Pancreas (tissue), 10 donors: ENCODE results near the gene SYNE3. TPM values are rescaled to one million over a fixed set of nuclear protein-coding genes. Genes with fewer than 3 reads are reported as not detected.

Experiments used
- ATAC-seq, 4 donors: fragments of 200-7000 bp; cut with Tn5 transposase; one replicate each; pipeline versions ENCODE4 v1.8.0 to v1.9.1; 2020; ENCODE audit warnings: mild to moderate bottlenecking in 4 of 4, moderate library complexity in 4 of 4
- DNase-seq, 6 donors: peaks; one replicate each; pipeline ENCODE4 v3.0.0-alpha.2; 2020
- FAIRE-seq: peaks from 2 replicates; lab custom pipeline; 2012; peaks lifted over from hg19 to GRCh38; lab: Jason Lieb, UNC
- H3K27ac ChIP-seq, 4 donors: fragments of 200-600 bp; sonication (generic); 1 replicate in 3 of 4; 2 replicates in 1 of 4; pipeline versions ENCODE4 v1.5.0 to v1.8.0; 2020
- H3K27me3 ChIP-seq, 4 donors: fragments of 200-600 bp; one replicate each; pipeline ENCODE4 v1.8.0; 2021
- H3K36me3 ChIP-seq, 3 donors: fragments of 200-600 bp; sonication (generic) in 1 of 3; one replicate each; pipeline versions ENCODE4 v1.5.0 to v1.8.0; 2020 to 2021
- H3K4me1 ChIP-seq, 3 donors: fragments of 200-600 bp; one replicate each; pipeline ENCODE4 v1.8.0; 2021
- H3K4me3 ChIP-seq, 4 donors: fragments of 200-600 bp; sonication (generic) in 2 of 4; one replicate each; pipeline versions ENCODE4 v1.5.0 to v1.8.0; 2020 to 2021
- H3K9me3 ChIP-seq, 4 donors: fragments of 200-600 bp; one replicate each; pipeline ENCODE4 v1.8.0; 2021
- WGBS, 2 donors: extraction: QIAGEN DNeasy Blood & Tissue Kit; methylation state at CpG; one replicate each; pipeline ENCODE4 v1.1.7; 2013; 5-methylcytosine and 5-hydroxymethylcytosine counted together
- intact Hi-C, 3 donors: fragments of 100-400 bp; cut with DNase I; formaldehyde crosslinking; loops; one replicate each; pipeline versions ENCODE4 v1.11.1 to v1.14.2; 2022
- polyA plus RNA-seq, 2 donors: library from polyadenylated mRNA; stranded (reverse); fragments of 200-250 nt; gene quantifications; one replicate each; pipeline ENCODE4 v1.2.3, GENCODE V29; 2013
- total RNA-seq, 6 donors: library from RNA; stranded (reverse); fragmentation: NEBNext Ultra II Directional in 4 of 6; extraction: Animal tissue kit (Norgen Biotek cat#: 25700) in 4 of 6; gene quantifications; one replicate each; pipeline versions ENCODE4 v1.2.1 to v1.2.4, GENCODE V29; 2021 to 2023
- TF ChIP-seq, protein P1 (sequence below), 4 donors: fragments of 200-600 bp; sonication (generic) in 3 of 4; IDR thresholded peaks; one replicate each; pipeline versions ENCODE4 v1.5.0 to v1.8.0; 2021; ENCODE audit warnings: antibody characterized with exemption in 4 of 4
- donor health status: healthy with polysubstance abuse.
- donor health status: DM: no; HTN: no; CAD: no; lungs with moderate emphysema.
- donor health status: DM: no; HTN: no; CAD: no.
- donor health status: control.
- donor health status: control.
- donor health status: Bipolar disorder and iron deficiency.
- donor health status: DM: yes; HTN: yes; CAD: no.
- donor health status: DM: no; HTN: no; CAD: no.
- donor health status: DM: no; HTN: no; CAD: no.
- donor health status: DM: yes; HTN: yes; CAD: no.

SYNE3 gene
- total and polyA plus RNA-seq, 8 donors, result 0.54 to 4.5 (median 2.0) TPM

DNA sequence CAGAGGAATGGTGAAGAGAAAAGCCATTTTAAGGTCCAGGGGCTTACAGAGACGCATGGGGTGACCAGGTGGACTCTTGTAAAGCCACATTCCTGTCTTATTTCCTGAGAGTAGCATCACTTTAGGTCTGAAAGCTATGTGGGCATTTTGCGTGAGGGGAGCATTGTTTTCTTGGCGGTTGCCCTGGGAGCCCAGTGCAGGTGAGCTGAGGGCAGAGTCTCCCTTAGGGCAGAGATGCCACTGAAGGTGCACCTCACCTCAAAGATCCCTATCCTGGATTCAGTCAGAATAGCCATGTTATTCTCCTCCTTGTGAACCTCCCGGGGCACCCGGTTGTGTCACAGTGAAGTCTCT lies 30.8 kb upstream of the SYNE3 start:
- DNase-seq (no peak), ATAC-seq (no peak), FAIRE-seq (no peak)
- no peaks in the 10 kb centered on the region for H3K27me3 ChIP-seq
- H3K9me3 ChIP-seq, result no peaks in the 10 kb centered on the region
- intact Hi-C loops, result no loop called here
- TF ChIP-seq, protein P1, sequence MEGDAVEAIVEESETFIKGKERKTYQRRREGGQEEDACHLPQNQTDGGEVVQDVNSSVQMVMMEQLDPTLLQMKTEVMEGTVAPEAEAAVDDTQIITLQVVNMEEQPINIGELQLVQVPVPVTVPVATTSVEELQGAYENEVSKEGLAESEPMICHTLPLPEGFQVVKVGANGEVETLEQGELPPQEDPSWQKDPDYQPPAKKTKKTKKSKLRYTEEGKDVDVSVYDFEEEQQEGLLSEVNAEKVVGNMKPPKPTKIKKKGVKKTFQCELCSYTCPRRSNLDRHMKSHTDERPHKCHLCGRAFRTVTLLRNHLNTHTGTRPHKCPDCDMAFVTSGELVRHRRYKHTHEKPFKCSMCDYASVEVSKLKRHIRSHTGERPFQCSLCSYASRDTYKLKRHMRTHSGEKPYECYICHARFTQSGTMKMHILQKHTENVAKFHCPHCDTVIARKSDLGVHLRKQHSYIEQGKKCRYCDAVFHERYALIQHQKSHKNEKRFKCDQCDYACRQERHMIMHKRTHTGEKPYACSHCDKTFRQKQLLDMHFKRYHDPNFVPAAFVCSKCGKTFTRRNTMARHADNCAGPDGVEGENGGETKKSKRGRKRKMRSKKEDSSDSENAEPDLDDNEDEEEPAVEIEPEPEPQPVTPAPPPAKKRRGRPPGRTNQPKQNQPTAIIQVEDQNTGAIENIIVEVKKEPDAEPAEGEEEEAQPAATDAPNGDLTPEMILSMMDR (IDR thresholded peaks at IDR 0.05), result no peak
- no peaks in the 10 kb centered on the region for H3K36me3 ChIP-seq
- 94 to 95% methylated on average over 5 of the region's 5 CpGs for WGBS, 2 donors
- H3K4me1 ChIP-seq, result peaks cover 0 to 5% (median 2%) of the 10 kb centered on the region in 3 donors
- H3K27ac ChIP-seq, result no peak overlapping the region
- H3K4me3 ChIP-seq, result no peak overlapping the region

DNA sequence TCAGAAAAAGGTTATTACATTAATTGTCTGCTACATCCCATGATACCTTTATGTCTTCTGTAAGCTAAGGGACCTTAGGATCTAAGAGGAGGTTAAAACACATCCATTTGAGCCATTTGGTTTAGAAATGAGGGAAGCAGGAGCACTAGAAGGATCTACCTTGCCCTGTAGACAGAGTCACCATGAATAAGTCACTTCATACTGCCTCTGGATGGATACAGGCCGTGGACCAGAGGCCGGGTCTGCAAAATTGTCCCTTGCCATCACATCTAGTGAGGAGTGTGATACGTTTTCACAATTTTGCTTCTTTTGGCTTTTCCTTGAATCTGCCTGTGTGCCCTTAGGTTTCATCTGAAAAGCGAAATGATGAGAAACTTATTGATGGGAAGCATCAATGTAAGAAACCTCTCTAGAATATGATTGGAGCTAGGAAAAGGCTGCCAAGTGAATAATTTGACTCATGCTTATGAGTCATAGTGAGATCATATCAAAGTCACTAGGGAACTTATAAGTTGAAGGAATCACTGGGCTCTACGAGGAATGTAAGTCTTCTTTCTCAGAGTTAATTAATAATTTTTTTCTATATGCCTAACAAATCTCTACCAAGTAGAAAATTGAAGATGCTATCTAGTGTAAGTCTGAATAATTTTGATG lies 29.2 kb upstream of the SYNE3 start:
- Histone ChIP-seq H3K4me1 (peaks cover 0 to 16% (median 3%) of the 10 kb centered on the region in 3 donors), H3K27ac (no peak overlapping the region), H3K27me3 (no peaks in the 10 kb centered on the region), H3K36me3 (no peaks in the 10 kb centered on the region), H3K4me3 (no peak overlapping the region), H3K9me3 (no peaks in the 10 kb centered on the region)
- WGBS, 2 donors, result 89 to 94% methylated on average over 5 of the region's 5 CpGs
- FAIRE-seq (no peak), DNase-seq (no peak), ATAC-seq (peak in 2 of 4 donors; percentile 38 to 46)
- intact Hi-C loops, result no loop called here
- TF ChIP-seq, protein P1 (IDR thresholded peaks at IDR 0.05), result no peak

DNA sequence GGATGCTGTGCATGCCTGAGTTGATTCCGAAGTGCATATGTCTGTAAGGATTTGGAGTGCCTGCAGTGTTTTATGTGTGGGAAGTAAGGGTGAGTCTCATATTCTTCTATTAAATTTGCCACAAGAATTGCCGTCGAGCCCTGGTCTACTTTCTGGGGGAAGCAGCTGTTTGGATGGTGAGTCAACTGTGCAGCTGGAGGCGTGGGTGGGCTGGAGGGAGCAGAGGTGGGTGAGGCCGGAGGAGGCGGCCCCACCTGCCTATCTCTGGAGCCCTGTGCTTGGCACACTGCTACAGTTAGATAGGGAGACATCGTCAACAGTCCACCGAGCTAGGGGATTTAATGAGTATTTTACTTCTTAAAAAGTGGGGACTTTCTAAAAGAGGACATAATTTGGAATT lies 28.1 kb upstream of the SYNE3 start:
- no peak for DNase-seq
- no peaks in the 10 kb centered on the region for H3K27me3 ChIP-seq
- no peaks in the 10 kb centered on the region for H3K9me3 ChIP-seq
- no peak for FAIRE-seq
- intact Hi-C loops, result no loop called here
- H3K4me1 ChIP-seq, result peaks cover 0 to 16% (median 3%) of the 10 kb centered on the region in 3 donors
- no peak overlapping the region for H3K4me3 ChIP-seq
- no peak overlapping the region for H3K27ac ChIP-seq
- WGBS, 2 donors, result 81 to 82% methylated on average over 8 of the region's 8 CpGs
- TF ChIP-seq, protein P1 (IDR thresholded peaks at IDR 0.05), result no peak
- no peak for ATAC-seq
- H3K36me3 ChIP-seq, result no peaks in the 10 kb centered on the region

DNA sequence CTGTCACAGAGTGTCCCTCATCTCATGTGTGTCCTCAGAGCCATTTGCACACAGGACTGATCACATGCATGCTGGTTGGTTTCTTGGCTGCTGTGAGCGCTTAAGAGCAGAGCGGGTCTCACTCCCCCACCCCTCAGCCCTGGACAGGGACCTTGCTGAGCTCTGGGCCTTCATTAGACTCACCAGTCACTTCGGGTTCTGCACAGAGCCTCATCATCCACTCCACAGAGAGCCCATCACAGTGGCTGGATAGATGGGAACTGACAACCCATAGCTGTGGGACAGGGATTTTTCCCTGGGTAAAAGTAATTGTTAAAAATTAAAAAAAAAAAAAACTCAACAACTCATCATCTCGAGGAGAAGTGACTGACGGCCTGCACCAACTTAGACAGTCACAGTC lies 26.6 kb upstream of the SYNE3 start:
- H3K4me3 ChIP-seq, result no peak overlapping the region
- no peaks in the 10 kb centered on the region for H3K9me3 ChIP-seq
- ATAC-seq (peak in 1 of 4 donors; percentile 15), FAIRE-seq (no peak), DNase-seq (no peak)
- intact Hi-C loops, result no loop called here
- WGBS, 2 donors, result 94 to 95% methylated on average over 5 of the region's 5 CpGs
- H3K27me3 ChIP-seq, result no peaks in the 10 kb centered on the region
- H3K27ac ChIP-seq, result no peak overlapping the region
- TF ChIP-seq, protein P1 (IDR thresholded peaks at IDR 0.05), result no peak
- H3K36me3 ChIP-seq, result no peaks in the 10 kb centered on the region
- peaks cover 2 to 25% (median 9%) of the 10 kb centered on the region in 3 donors for H3K4me1 ChIP-seq
